Stimulated activated CD8-positive, alpha-beta memory T cell treated with anti-CD3 and anti-CD28 coated beads, Interleukin-2, amount 100 ng/mL, for 48 hours (primary cell): ENCODE results near the gene PEX7.
"Not testable (repeated sequence)": the region's sequence is repeated elsewhere in the genome, so short reads cannot be mapped to it uniquely, and the experiment has no call there.

Experiments
- DNase-seq, 2 donors: peaks; one replicate each; pipeline ENCODE4 v3.0.0-alpha.2; 2020; ENCODE audit warnings: low read depth in 2 of 2

The PEX7 gene

GRCh38 chr6:136950436-136951126, 128.2 kb downstream of the PEX7 start:
- DNase-seq, result no peak

DNA sequence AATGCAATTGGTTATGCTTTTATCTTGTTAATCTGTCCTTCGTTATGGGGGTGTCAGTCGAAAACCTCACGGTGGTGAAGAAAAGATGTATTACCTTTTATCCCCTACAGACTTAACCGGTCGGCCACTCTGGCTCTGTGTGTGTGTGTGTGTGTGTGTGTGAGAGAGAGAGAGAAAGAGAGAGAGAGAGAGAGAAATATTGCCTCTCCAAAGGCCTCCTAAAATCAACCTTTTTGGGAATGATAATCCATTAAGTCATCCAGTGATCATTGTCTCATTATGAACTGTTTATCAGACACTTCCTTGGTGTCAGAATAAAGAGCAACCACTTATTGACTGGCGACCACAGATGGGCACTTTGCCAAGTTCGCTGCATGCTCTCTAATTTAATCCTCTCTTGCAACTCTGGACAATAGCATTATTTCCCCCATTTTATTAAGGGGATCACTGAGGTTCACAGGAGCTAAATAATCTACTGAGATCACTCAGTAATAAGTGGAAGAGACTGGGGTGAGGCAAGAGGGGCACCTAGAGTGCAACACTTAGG, 130.4 kb downstream of the PEX7 start:
- no peak for DNase-seq

DNA sequence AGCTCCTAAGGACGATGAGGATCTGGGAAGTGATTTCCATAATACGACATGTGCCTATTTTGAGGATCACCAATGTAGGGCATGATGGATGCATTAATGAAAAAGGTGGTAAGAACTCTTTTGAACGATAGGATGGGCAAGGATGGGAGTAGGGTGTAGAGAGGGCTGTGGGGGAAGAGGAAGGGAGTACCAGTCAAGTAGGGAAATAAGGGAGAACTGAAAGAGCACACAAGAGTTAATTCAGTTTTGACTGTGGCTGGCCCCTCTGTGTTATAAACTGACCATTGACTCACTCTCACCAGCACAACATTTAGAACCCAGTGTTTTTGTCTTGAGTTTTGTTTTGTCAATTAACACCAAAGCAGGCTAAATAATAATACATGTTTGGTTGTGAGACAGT, 132.7 kb downstream of the PEX7 start:
- no peak for DNase-seq

GRCh38 chr6:136956590-136957544, 134.5 kb downstream of the PEX7 start:
- no peak for DNase-seq

- DNase-seq, result no peak
Observed at GRCh38 chr6:136958168-136958567, 135.8 kb downstream of the PEX7 start.

- DNase-seq, result no peak
Observed at GRCh38 chr6:136959471-136959891, 137.1 kb downstream of the PEX7 start.

GRCh38 chr6:136959935-136960334, 137.5 kb downstream of the PEX7 start:
- not testable (repeated sequence) for DNase-seq

DNA sequence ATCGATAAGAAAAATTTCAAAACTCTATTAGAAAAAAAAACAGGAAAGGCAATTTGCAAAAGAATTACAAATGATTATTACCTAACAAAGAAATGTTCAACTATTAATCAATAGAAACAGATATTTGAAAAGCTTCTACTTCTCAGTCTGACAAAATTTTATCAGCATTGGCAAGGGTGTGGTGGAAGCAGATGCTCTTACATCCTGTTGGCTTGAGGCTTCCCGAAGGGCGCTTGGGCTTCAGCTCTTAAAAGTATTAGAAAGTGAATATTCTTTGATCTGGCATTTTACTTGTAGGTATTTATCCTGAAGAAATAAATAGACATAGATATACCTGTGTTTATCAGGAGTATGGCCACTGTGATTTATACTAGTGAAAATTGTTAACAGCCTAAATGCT, 138.4 kb downstream of the PEX7 start:
- no peak for DNase-seq

GRCh38 chr6:136961848-136962247, 139.5 kb downstream of the PEX7 start:
- DNase-seq, result no peak

- no peak for DNase-seq
Observed at GRCh38 chr6:136962661-136963060, 140.3 kb downstream of the PEX7 start.

- DNase-seq, result no peak
Observed at GRCh38 chr6:136963259-136963658, 140.9 kb downstream of the PEX7 start.
